GM19328 (cell line): ENCODE results near the gene SCCPDH.

ENCODE experiments used
- ATAC-seq: cut with Tn5 transposase; IDR thresholded peaks from one replicate; pipeline ENCODE4 v1.9.1; 2021; ENCODE audit warnings: mild to moderate bottlenecking, moderate library complexity; ENCODE audit not compliant: unreplicated experiment

The SCCPDH gene

GRCh38 chr1:246748867-246749266 lies 24.7 kb downstream of the SCCPDH start:
- no peak for ATAC-seq

GRCh38 chr1:246750752-246751151 lies 26.5 kb downstream of the SCCPDH start:
- no peak for ATAC-seq

- peak; percentile 76 for ATAC-seq
Measured at GRCh38 chr1:246753670-246754535, 29.7 kb downstream of the SCCPDH start.

DNA sequence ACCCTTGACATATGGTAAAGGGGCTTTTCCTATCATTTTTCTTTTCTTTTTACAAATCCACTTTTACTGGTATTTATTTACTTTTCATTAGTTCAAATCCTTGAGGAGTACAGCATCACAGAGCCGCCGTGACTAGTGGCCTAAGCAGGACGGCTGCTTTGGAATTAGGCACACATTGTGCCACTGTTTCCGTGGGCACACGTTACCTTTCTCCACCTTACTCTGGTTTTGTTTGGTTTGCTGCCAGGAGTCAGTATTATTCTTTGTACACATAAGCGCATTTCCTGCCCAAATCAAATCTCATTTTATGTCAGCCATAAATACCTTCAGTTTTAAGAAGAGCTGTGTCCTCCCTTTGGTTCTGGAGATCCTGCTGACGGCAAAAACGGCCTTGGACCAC lies 31.2 kb downstream of the SCCPDH start:
- no peak for ATAC-seq

GRCh38 chr1:246760422-246761347 lies 36.5 kb downstream of the SCCPDH start:
- no peak for ATAC-seq

DNA sequence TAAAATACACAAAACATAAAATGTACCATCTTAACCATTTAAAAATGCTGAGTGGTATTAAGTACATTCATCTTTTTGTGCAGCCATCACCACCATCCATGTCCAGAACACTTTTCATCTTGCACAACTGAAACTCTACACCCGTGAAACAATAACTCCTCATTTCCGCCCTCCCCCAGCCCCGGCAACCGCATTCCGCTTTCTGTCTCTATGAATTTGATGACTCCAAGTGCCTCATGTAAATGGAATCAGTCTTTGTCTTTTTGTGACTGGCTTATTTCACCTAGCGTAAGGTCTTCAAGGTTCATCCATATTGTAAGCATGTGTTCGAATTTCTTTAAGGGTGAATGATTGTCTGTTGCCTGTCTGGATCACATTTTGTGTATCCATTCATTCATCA lies 37.2 kb downstream of the SCCPDH start:
- no peak for ATAC-seq

GRCh38 chr1:246765521-246765920 lies 41.3 kb downstream of the SCCPDH start:
- ATAC-seq = no peak

DNA sequence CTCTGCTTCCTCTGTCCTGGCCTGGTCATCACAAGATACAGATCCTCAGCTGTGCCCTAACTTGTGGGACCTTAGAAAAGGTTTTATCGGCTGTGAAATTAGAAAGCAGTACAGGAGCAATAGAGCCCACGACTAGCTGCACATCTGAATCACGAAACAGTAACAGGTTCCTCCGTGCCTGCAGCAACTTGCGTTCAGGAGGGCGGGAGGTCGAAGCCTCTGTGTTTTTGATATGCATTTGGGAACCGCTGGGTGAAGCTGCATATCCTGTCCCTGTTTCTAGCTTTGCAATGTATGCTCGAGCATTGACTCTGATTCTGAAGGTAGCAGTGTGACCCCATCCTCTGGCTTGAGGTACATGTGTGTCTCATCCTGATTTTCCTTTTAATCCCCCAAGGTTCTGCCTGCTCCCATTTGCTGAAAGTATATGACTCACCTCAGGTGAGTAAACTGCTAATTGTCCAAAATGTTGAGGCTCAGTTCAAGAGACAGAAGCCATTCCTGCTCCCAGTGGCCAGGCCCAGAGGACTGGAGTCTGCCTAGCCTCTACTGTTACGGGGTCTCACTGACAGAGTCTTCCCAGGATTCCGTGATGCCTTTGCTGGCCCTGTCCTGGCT lies 44.3 kb downstream of the SCCPDH start:
- ATAC-seq = no peak

- no peak for ATAC-seq
Measured at GRCh38 chr1:246769306-246769705, 45.1 kb downstream of the SCCPDH start.

DNA sequence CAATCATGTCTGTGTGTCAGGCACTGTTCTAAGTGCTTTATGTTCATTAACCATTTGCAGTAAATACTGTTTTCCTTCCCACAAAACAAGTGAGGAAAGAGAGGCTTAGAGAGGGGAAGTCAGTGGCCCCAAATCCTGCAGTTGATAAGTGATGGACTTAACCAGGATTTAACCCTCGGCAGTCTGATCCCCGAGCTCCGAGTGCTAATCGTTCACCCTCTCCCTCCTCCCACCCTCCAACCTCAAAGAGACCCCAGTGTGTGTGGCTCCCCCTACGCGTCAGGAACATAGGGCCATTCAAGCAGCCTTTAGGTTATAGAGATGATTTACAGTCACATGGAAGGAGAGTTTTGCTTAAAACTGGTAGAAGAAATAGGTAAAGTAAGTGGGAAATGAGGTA lies 47.2 kb downstream of the SCCPDH start:
- ATAC-seq = no peak

DNA sequence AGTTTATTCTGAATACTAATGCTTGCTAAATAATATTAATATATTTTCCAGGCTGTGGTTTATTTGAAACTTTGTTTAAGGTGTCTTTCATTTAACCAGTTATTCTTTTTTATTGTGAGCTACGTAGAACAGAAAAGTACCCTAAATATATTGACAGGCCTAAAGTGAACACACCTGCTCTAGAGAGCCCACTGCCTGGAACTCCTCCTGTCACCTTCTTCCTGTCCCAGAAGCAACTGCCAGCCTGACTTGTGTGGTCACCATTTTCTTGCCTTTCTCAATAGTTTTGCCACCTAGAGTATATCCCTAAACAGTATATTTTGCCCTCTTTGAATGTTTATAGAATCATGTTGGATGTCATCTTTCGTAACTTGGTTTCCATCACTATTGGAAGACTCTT lies 48.5 kb downstream of the SCCPDH start:
- no peak for ATAC-seq

GRCh38 chr1:246773213-246773641 lies 49.0 kb downstream of the SCCPDH start:
- peak; percentile 97 for ATAC-seq

GRCh38 chr1:246775531-246776385 lies 51.5 kb downstream of the SCCPDH start:
- no peak for ATAC-seq

- no peak for ATAC-seq
Measured at GRCh38 chr1:246776923-246777322, 52.7 kb downstream of the SCCPDH start.

DNA sequence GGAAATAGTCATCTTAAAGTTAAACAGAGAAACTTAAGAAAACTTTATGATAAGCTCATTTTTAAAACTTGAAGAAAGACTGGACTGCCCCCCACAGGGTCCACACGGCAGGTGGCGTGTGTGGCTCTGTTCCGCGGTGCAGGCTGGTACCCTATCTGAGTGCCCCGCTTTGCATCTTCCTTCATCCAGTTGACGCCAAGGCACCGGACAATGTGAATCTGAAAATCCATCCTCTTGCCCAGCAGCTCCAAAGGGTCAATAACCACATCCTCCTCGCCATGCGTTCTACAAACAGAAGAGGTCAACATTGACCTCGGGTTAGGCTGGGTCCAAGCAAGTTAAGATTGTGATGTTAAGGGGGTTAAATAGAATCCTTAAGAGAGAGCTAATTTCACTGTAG lies 54.5 kb downstream of the SCCPDH start:
- ATAC-seq = no peak

DNA sequence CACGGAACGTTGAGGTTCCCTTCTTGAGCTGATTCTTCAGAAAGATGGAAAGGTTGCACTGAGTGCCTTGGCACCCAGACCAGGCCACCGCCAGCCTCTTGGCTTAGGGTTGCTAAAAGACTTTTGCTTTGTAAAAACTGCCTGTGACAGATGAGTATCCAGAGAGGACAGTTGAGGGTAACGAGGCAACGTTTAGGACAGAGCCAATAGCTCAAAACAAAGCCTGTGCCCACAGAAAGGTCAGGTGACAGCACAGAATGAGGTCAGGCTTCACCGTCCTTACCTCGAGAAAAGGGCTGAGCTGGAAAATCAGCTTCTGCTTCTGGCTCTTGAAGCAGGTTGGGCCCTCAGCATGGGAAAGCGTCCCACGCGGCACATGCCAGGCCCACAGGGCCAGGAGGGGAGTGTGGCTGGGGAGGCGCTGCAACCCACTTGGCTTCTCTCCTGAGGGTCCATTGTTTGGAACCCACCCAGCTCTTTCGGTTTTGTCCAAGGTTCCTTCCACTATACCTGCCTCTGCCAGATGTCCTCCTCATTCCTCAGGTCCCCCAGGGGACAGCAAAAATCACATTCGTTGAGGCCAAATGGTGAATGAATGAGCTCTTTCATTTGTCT lies 55.5 kb downstream of the SCCPDH start:
- no peak for ATAC-seq

DNA sequence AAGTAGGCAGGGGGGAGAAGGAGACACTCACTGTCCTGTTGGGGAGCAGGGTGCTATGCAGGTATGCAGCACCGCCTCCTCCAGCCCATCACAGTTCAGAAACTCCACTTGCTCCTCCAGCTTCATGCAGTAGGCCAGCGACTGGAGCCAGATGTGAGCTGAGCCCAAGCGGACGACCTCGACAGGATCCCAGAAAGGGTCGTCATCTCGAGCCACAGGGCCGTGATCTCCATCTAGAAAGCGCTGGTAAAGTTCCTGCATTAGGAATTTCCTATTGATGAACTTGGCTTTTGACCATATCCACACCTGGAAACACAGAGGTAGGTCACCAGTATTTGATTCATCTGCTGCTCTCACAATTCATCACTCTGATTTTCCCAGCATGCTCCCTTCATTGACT lies 56.1 kb downstream of the SCCPDH start:
- ATAC-seq = no peak

- ATAC-seq = no peak
Measured at GRCh38 chr1:246781212-246781611, 57.0 kb downstream of the SCCPDH start.

DNA sequence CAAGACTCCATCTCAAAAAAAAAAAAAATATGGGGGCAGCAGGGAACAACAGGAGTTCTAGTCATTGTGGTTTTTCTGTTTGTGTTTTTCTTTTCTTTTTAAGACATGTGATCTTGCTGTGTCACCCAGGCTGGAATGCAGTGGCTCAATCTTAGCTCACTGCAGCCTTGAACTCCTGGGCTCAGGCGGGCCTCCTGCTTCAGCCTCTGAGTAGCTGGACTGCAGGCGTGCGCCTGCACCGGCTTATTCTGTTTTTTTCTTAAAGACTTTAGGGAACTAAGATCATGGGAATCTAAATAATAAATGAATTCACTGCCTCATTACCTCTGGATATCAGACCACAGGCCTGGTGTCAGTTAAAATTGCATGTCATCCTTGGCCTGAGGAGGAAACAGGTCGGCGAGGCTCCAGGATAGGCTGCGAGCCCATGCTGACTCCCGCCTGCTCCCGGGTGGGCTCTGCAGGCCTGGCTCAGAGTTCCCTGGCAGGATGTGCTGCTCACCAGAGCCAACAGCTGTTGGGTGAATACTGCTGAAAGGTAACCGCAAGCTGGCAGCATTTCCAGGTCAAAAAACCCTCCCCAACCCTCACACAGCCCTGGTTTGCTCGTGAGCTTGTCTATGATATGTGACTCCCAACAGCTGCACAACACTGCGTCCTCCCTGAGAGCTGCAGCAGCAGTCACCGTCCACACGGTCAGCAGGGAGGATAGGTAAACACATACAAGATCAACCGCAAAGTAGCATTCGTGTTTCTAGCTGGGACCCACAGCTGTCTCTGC lies 58.1 kb downstream of the SCCPDH start:
- no peak for ATAC-seq
